GM19035 (cell line): ENCODE data around the gene TRIP10.
"Not testable (repeated sequence)": the region's sequence is repeated elsewhere in the genome, so short reads cannot be mapped to it uniquely, and the experiment has no call there.

Source experiments
- ATAC-seq: cut with Tn5 transposase; IDR thresholded peaks from one replicate; pipeline ENCODE4 v1.9.1; 2021; ENCODE audit not compliant: unreplicated experiment

Gene TRIP10

GRCh38 chr19:6791237-6791636 lies 51.8 kb downstream of the TRIP10 start:
- no peak for ATAC-seq

GRCh38 chr19:6793411-6793810 lies 53.9 kb downstream of the TRIP10 start:
- ATAC-seq: no peak

- ATAC-seq: no peak
Measured at GRCh38 chr19:6793973-6794372, 54.5 kb downstream of the TRIP10 start.

- no peak for ATAC-seq
Measured at GRCh38 chr19:6794686-6795431, 55.4 kb downstream of the TRIP10 start.

- ATAC-seq: no peak
Measured at GRCh38 chr19:6796278-6796677, 56.8 kb downstream of the TRIP10 start.

GRCh38 chr19:6797646-6798045 lies 58.2 kb downstream of the TRIP10 start:
- ATAC-seq: no peak

- ATAC-seq: not testable (repeated sequence)
Measured at GRCh38 chr19:6800160-6800790, 60.8 kb downstream of the TRIP10 start.

- no peak for ATAC-seq
Measured at GRCh38 chr19:6800991-6801484, 61.6 kb downstream of the TRIP10 start.
